ENCODE data around the gene MYL2. TPM values are rescaled to one million over a fixed set of nuclear protein-coding genes. Genes with fewer than 3 reads are reported as not detected.

MYL2 gene
- polyA plus RNA-seq, 1 donor (not counting 4 experiments of a cell fraction or from before 2014, with no cell fraction given), result 0.08 TPM

- no peak for TF ChIP-seq EZH2 (IDR thresholded peaks at IDR 0.05; ENCODE audit: low read length)
- TF ChIP-seq CTCF (optimal IDR thresholded peaks at IDR 0.05 in 1 of 3, IDR thresholded peaks at IDR 0.05 in 1 of 3, conservative IDR thresholded peaks at IDR 0.05 in 1 of 3; ENCODE audit: extremely low read depth in 1 of 3, insufficient read depth in 2 of 3, low read length in 3 of 3), result no peak
- Histone ChIP-seq H3K4me3 (ENCODE audit: control insufficient read depth in 2 of 3, extremely low read depth in 1 of 3, insufficient read depth in 2 of 3, low read depth in 1 of 3, low read length in 3 of 3) (no peak overlapping the region), H3K9ac (ENCODE audit: control insufficient read depth, extremely low read depth, insufficient read depth, low read length) (no peak overlapping the region), H3K79me2 (ENCODE audit: control insufficient read depth, insufficient read depth, low read length) (no peaks in the 10 kb centered on the region), H3K36me3 (ENCODE audit: control insufficient read depth in 2 of 2, extremely low read depth in 1 of 2, insufficient read depth in 2 of 2, low read length in 2 of 2) (no peaks in the 10 kb centered on the region), H3K4me2 (ENCODE audit: control insufficient read depth, extremely low read depth, insufficient read depth, low read depth, low read length) (no peak overlapping the region), H3K9me3 (ENCODE audit: control insufficient read depth, low read depth, low read length) (no peaks in the 10 kb centered on the region), H3K4me1 (ENCODE audit: control insufficient read depth, extremely low read depth, insufficient read depth, low read length) (peaks cover 29% of the 10 kb centered on the region), H3K27ac (ENCODE audit: control insufficient read depth, insufficient read depth, low read length) (no peak overlapping the region), H3K27me3 (ENCODE audit: control insufficient read depth, extremely low read depth, insufficient read depth, low read length) (no peaks in the 10 kb centered on the region), H4K20me1 (ENCODE audit: control insufficient read depth, extremely low read depth, insufficient read depth, low read length) (no peaks in the 10 kb centered on the region), H3K9me1 (ENCODE audit: control insufficient read depth, extremely low read depth, insufficient read depth, low read length) (no peaks in the 10 kb centered on the region), H2AFZ (ENCODE audit: control insufficient read depth, low read length) (no peak overlapping the region)
- FAIRE-seq (no peak), DNase-seq (ENCODE audit: low read depth, low spot score) (no peak)
- dilution Hi-C loops (cut with MboI; ENCODE audit: extremely low pct_ligation_motif_present, low sequenced_read_pairs), result no loop called here
Observed at GRCh38 chr12:110919720-110920119, 659 bp downstream of the MYL2 start.

DNA sequence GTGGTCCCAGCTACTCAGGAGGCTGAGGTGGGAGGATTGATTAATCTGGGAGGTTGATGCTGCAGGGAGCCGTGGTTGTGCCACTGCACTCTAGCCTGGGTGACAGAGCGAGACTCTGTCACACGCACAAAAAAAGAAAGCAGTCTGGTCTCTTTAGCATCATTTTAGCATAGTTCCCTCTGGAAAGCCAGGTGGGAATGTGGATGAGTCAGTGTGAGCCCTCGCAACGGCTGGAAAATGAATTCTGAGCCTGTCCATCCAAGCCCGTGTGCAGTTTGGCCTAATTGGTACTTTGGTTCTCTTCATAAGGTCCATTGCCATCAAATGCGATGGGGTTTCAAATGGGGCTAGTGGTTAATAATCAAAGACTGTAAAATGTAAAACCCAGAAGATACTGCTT lies 2.4 kb downstream of the MYL2 start:
- Histone ChIP-seq H3K9me1 (ENCODE audit: control insufficient read depth, extremely low read depth, insufficient read depth, low read length) (no peaks in the 10 kb centered on the region), H3K9me3 (ENCODE audit: control insufficient read depth, low read depth, low read length) (no peaks in the 10 kb centered on the region), H2AFZ (ENCODE audit: control insufficient read depth, low read length) (no peak overlapping the region), H3K79me2 (ENCODE audit: control insufficient read depth, insufficient read depth, low read length) (no peaks in the 10 kb centered on the region), H4K20me1 (ENCODE audit: control insufficient read depth, extremely low read depth, insufficient read depth, low read length) (no peaks in the 10 kb centered on the region), H3K9ac (ENCODE audit: control insufficient read depth, extremely low read depth, insufficient read depth, low read length) (peak overlapping the region; percentile 46), H3K27ac (ENCODE audit: control insufficient read depth, insufficient read depth, low read length) (peak overlapping the region; percentile 75), H3K27me3 (ENCODE audit: control insufficient read depth, extremely low read depth, insufficient read depth, low read length) (no peaks in the 10 kb centered on the region), H3K4me3 (ENCODE audit: control insufficient read depth in 2 of 3, extremely low read depth in 1 of 3, insufficient read depth in 2 of 3, low read depth in 1 of 3, low read length in 3 of 3) (no peak overlapping the region), H3K36me3 (ENCODE audit: control insufficient read depth in 2 of 2, extremely low read depth in 1 of 2, insufficient read depth in 2 of 2, low read length in 2 of 2) (no peaks in the 10 kb centered on the region), H3K4me2 (ENCODE audit: control insufficient read depth, extremely low read depth, insufficient read depth, low read depth, low read length) (peak overlapping the region; percentile 50), H3K4me1 (ENCODE audit: control insufficient read depth, extremely low read depth, insufficient read depth, low read length) (peaks cover 29% of the 10 kb centered on the region)
- DNase-seq (ENCODE audit: low read depth, low spot score), result no peak
- TF ChIP-seq EZH2 (IDR thresholded peaks at IDR 0.05; ENCODE audit: low read length) (no peak), CTCF (optimal IDR thresholded peaks at IDR 0.05 in 1 of 3, IDR thresholded peaks at IDR 0.05 in 1 of 3, conservative IDR thresholded peaks at IDR 0.05 in 1 of 3; ENCODE audit: extremely low read depth in 1 of 3, insufficient read depth in 2 of 3, low read length in 3 of 3) (no peak)
- FAIRE-seq, result peak; percentile 74
- dilution Hi-C loops (cut with MboI; ENCODE audit: extremely low pct_ligation_motif_present, low sequenced_read_pairs), result no loop called here
